ENCODE measurements around the gene CTSW. TPM values are rescaled to one million over a fixed set of nuclear protein-coding genes. Genes with fewer than 3 reads are reported as not detected.

CTSW gene
- total RNA-seq, 4 donors from 2014 or later: 1.1 to 1.8 TPM; not detected in 2

GRCh38 chr11:65859095-65859811 lies 20.4 kb upstream of the CTSW start:
- in situ Hi-C loops (cut with MboI; ENCODE audit: low pct_ligation_motif_present in 1 of 4, low pct_unique_long_range_greater_than_20kb in 1 of 4, low sequenced_read_pairs in 3 of 4) (no loop called here), intact Hi-C loops (cut with DNase I; ENCODE audit: low total_unique reads) (loop anchor here (2.0 kb wide), 1 partner anchor 14 kb away; the partner anchor contains the start of gene EFEMP2)
- Histone ChIP-seq H3K27me3 (no peaks in the 10 kb centered on the region), H3K27ac (peak overlapping the region; percentile 97 to 100 (median 100)), H3K4me1 (peaks cover 32 to 58% (median 48%) of the 10 kb centered on the region in 4 donors), H3K9me3 (no peaks in the 10 kb centered on the region), H3K4me3 (peak overlapping the region; percentile 65 to 97 (median 88)), H3K36me3 (peaks cover 2 to 30% (median 18%) of the 10 kb centered on the region in 4 donors)
- TF ChIP-seq POLR2AphosphoS5 (IDR thresholded peaks at IDR 0.05) (peak; percentile 96 to 99 (median 98)), EP300 (IDR thresholded peaks at IDR 0.05; ENCODE audit: low read depth) (no peak), POLR2A (IDR thresholded peaks at IDR 0.05) (peak; percentile 90)
- TF ChIP-seq, protein P1, sequence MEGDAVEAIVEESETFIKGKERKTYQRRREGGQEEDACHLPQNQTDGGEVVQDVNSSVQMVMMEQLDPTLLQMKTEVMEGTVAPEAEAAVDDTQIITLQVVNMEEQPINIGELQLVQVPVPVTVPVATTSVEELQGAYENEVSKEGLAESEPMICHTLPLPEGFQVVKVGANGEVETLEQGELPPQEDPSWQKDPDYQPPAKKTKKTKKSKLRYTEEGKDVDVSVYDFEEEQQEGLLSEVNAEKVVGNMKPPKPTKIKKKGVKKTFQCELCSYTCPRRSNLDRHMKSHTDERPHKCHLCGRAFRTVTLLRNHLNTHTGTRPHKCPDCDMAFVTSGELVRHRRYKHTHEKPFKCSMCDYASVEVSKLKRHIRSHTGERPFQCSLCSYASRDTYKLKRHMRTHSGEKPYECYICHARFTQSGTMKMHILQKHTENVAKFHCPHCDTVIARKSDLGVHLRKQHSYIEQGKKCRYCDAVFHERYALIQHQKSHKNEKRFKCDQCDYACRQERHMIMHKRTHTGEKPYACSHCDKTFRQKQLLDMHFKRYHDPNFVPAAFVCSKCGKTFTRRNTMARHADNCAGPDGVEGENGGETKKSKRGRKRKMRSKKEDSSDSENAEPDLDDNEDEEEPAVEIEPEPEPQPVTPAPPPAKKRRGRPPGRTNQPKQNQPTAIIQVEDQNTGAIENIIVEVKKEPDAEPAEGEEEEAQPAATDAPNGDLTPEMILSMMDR (IDR thresholded peaks at IDR 0.05): peak in 3 of 5 experiments; percentile 9 to 35 (median 25)
- 1% methylated on average over 36 of the region's 46 CpGs; no CpG with 5 or more reads in 1 of the 2 donors for WGBS, 2 donors (ENCODE audit: low coverage in 1 of 2)
- peak; percentile 99 for DNase-seq

DNA sequence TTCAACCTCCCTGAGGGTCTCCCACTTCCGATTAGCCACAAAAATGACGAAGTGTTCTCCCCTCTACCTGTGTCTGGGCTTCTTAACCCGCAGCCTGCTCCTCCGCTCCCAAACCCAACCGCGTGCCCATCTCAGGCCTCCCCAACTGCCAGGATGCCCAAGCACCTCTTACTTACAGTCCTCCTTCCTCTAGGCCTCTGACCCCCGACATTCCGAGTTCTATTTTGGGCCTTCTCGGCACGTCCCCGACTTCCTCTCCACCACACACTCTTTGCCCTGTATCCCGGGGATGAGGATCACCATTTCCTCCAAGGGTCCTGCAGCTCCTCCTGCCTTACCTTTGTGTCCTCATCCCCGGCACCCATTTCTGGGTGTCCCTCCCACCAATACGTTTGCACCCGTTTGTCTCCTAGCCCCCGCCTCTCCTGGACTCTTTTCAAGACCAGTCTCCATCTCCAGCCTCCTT lies 19.8 kb upstream of the CTSW start:
- Histone ChIP-seq H3K27me3 (no peaks in the 10 kb centered on the region), H3K27ac (peak overlapping the region; percentile 97 to 100 (median 100)), H3K9me3 (no peaks in the 10 kb centered on the region), H3K36me3 (peaks cover 2 to 30% (median 18%) of the 10 kb centered on the region in 4 donors), H3K4me1 (peaks cover 32 to 52% (median 42%) of the 10 kb centered on the region in 4 donors), H3K4me3 (peak overlapping the region; percentile 65 to 97 (median 88))
- WGBS, 2 donors (ENCODE audit: low coverage in 1 of 2): 5% methylated on average over 11 to 16 of the region's 16 CpGs
- DNase-seq: peak; percentile 46
- TF ChIP-seq EP300 (IDR thresholded peaks at IDR 0.05; ENCODE audit: low read depth): no peak
- TF ChIP-seq POLR2A (IDR thresholded peaks at IDR 0.05): no peak
- TF ChIP-seq, protein P1 (IDR thresholded peaks at IDR 0.05): no peak
- no peak for TF ChIP-seq POLR2AphosphoS5 (IDR thresholded peaks at IDR 0.05)
- in situ Hi-C loops (cut with MboI; ENCODE audit: low pct_ligation_motif_present in 1 of 4, low pct_unique_long_range_greater_than_20kb in 1 of 4, low sequenced_read_pairs in 3 of 4): no loop called here
- intact Hi-C loops (cut with DNase I; ENCODE audit: low total_unique reads): loop anchor here (2.0 kb wide), 1 partner anchor 13 kb away; the partner anchor contains the start of gene EFEMP2

DNA sequence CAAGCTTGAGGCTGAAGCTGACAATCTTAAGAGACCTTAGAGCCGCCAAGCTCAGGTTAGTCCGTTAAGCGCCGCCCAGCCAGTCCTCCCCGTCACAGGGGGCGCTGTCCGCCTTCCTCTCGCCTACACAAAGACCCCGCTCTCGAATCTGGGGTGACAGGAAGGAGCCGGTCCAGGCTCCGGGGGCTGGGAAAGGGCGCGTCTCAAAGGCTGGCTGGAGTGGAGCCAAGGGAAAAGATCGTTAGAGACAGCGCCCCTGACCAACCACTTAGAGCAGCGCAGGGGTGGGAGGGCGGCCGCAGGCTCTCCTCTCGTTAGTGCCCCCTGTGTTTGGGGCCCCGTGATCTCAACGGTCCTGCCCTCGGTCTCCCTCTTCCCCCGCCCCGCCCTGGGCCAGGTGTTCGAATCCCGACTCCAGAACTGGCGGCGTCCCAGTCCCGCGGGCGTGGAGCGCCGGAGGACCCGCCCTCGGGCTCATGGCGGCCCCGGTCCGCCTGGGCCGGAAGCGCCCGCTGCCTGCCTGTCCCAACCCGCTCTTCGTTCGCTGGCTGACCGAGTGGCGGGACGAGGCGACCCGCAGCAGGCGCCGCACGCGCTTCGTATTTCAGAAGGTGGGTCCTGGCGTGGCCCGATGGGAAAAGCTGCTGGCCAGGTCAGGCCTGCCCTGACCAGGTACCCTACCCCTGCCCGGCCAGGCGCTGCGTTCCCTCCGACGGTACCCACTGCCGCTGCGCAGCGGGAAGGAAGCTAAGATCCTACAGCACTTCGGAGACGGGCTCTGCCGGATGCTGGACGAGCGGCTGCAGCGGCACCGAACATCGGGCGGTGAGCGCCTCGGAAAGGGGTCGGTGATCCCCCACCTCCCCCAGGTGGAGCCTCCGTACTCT lies 19.1 kb upstream of the CTSW start, which contains the start of gene MUS81:
MUS81 (plus strand) TSS at position 156 of the 887 bp plus-strand sequence; CDS start at position 477, 321 bp downstream.
- peak within 1 kb of the TSS; percentile 97 to 100 (median 100) for H3K27ac ChIP-seq
- no peaks in the 10 kb centered on the region for H3K27me3 ChIP-seq
- intact Hi-C loops (cut with DNase I; ENCODE audit: low total_unique reads): no loop called here
- TF ChIP-seq EP300 (IDR thresholded peaks at IDR 0.05; ENCODE audit: low read depth): no peak
- TF ChIP-seq, protein P1 (IDR thresholded peaks at IDR 0.05): peak; percentile 79 to 95 (median 87)
- TF ChIP-seq POLR2A (IDR thresholded peaks at IDR 0.05): peak; percentile 85
- peak; percentile 84 to 91 (median 86) for TF ChIP-seq POLR2AphosphoS5 (IDR thresholded peaks at IDR 0.05)
- H3K4me1 ChIP-seq: peaks cover 26 to 45% (median 36%) of the 10 kb centered on the region in 4 donors
- WGBS, 2 donors (ENCODE audit: low coverage in 1 of 2): 1% methylated on average over 55 of the region's 78 CpGs; no CpG with 5 or more reads in 1 of the 2 donors
- H3K9me3 ChIP-seq: no peaks in the 10 kb centered on the region
- in situ Hi-C loops (cut with MboI; ENCODE audit: low pct_ligation_motif_present in 1 of 4, low pct_unique_long_range_greater_than_20kb in 1 of 4, low sequenced_read_pairs in 3 of 4): no loop called here
- H3K4me3 ChIP-seq: peak within 1 kb of the TSS; percentile 65 to 97 (median 88)
- peak; percentile 99 for DNase-seq
- peaks cover under 1 to 25% (median 15%) of the 10 kb centered on the region in 4 donors for H3K36me3 ChIP-seq

Data from transverse colon (tissue), 4 donors.